Kidney (tissue), 14 donors: ENCODE measurements around the gene ZNF554. TPM values are rescaled to one million over a fixed set of nuclear protein-coding genes. Genes with fewer than 3 reads are reported as not detected.

Source experiments
- DNase-seq, 5 donors: peaks; one replicate each; pipeline ENCODE4 v3.0.0-alpha.2; 2013 to 2020
- FAIRE-seq: peaks from 2 replicates; lab custom pipeline; 2012; peaks lifted over from hg19 to GRCh38; lab: Jason Lieb, UNC
- H3K27ac ChIP-seq, 2 donors: one replicate each; pipeline ENCODE4 v1.7.0; 2013; ENCODE audit warnings: low read depth in 2 of 2, low read length in 2 of 2, inconsistent platforms in 1 of 2
- H3K27me3 ChIP-seq: one replicate; pipeline ENCODE4 v1.7.1; 2013; ENCODE audit warnings: low read length, inconsistent platforms; ENCODE audit not compliant: control insufficient read depth, insufficient read depth
- H3K36me3 ChIP-seq, 3 donors: one replicate each; pipeline versions ENCODE4 v1.7.0 to v1.7.1; 2013; ENCODE audit warnings: low read length in 3 of 3, control low read depth in 1 of 3, inconsistent platforms in 1 of 3; ENCODE audit not compliant: insufficient read depth in 3 of 3, control insufficient read depth in 2 of 3
- H3K4me1 ChIP-seq, 3 donors: one replicate each; pipeline versions ENCODE4 v1.7.0 to v1.7.1; 2013; ENCODE audit warnings: low read length in 3 of 3, inconsistent platforms in 1 of 3, low read depth in 1 of 3; ENCODE audit not compliant: control insufficient read depth in 2 of 3, insufficient read depth in 2 of 3
- H3K4me3 ChIP-seq, 3 donors: one replicate each; pipeline versions ENCODE4 v1.7.0 to v1.8.1; 2013; ENCODE audit warnings: low read length in 3 of 3, control low read depth in 1 of 3, inconsistent platforms in 1 of 3
- H3K9ac ChIP-seq, 3 donors: one replicate each; pipeline versions ENCODE4 v1.7.0 to v1.7.1; 2013; ENCODE audit warnings: low read length in 3 of 3, control low read depth in 1 of 3, inconsistent platforms in 1 of 3
- H3K9me3 ChIP-seq, 3 donors: one replicate each; pipeline versions ENCODE4 v1.7.0 to v1.7.1; 2013; ENCODE audit warnings: low read length in 3 of 3, control low read depth in 1 of 3, inconsistent platforms in 1 of 3; ENCODE audit not compliant: control insufficient read depth in 2 of 3, insufficient read depth in 1 of 3
- CTCF ChIP-seq: IDR thresholded peaks from 3 replicates; pipeline ENCODE4 v1.5.1; 2012; ENCODE audit warnings: mild to moderate bottlenecking, moderate library complexity, borderline replicate concordance; ENCODE audit not compliant: insufficient read depth; ENCODE audit errors: extremely low read depth
- intact Hi-C: fragments of 100-400 bp; cut with DNase I; formaldehyde crosslinking; loops from one replicate; pipeline ENCODE4 v1.11.1; 2022
- polyA plus RNA-seq: library from polyadenylated mRNA; stranded (reverse); fragments of 350-450 nt; fragmentation: Illumina TruSeq; extraction: RNeasy Lipid Tissue Mini Kit (QIAGEN cat#74804); gene quantifications from one replicate; pipeline ENCODE4 v1.2.3, GENCODE V29; 2014; ENCODE audit warnings: low read depth, low replicate concordance; ENCODE audit not compliant: insufficient read depth
- total RNA-seq: library from RNA; stranded (reverse); fragmentation: NEBNext Ultra II Directional; extraction: Animal tissue kit (Norgen Biotek cat#: 25700); gene quantifications from one replicate; pipeline ENCODE4 v1.2.1, GENCODE V29; 2021
- donor health status: control.
- donor health status: control.
- donor health status: control.
- donor health status: control.
- donor health status: control.
- donor health status: DM: yes; HTN: yes; CAD: no.
- donor health status: Normal renal cell carcinoma (clear cell type).

Gene ZNF554
- total and polyA plus RNA-seq, 2 donors from 2014 or later, result 3.6 to 6.9 TPM

GRCh38 chr19:2803486-2804155, 16.0 kb upstream of the ZNF554 start:
- intact Hi-C loops, result no loop called here
- no peak for TF ChIP-seq CTCF
- no peak for DNase-seq
- FAIRE-seq, result no peak
- peaks cover 2 to 3% (median 2%) of the 10 kb centered on the region in 3 donors for H3K36me3 ChIP-seq
- H3K27ac ChIP-seq, result no peak overlapping the region
- H3K9ac ChIP-seq, result no peak overlapping the region
- H3K4me1 ChIP-seq, result no peaks in the 10 kb centered on the region
- no peaks in the 10 kb centered on the region for H3K27me3 ChIP-seq
- H3K4me3 ChIP-seq, result no peak overlapping the region
- H3K9me3 ChIP-seq, result no peaks in the 10 kb centered on the region

GRCh38 chr19:2804156-2805004, 15.3 kb upstream of the ZNF554 start:
- Histone ChIP-seq H3K27me3 (no peaks in the 10 kb centered on the region), H3K9ac (no peak overlapping the region), H3K4me1 (no peaks in the 10 kb centered on the region), H3K9me3 (no peaks in the 10 kb centered on the region), H3K4me3 (no peak overlapping the region), H3K36me3 (peaks cover 2 to 5% (median 3%) of the 10 kb centered on the region in 3 donors), H3K27ac (no peak overlapping the region)
- no peak for TF ChIP-seq CTCF
- peak in 1 of 5 donors; percentile 66 for DNase-seq
- FAIRE-seq, result no peak
- intact Hi-C loops, result no loop called here

- FAIRE-seq (no peak), DNase-seq (peak in 1 of 5 donors; percentile 60)
- H3K9me3 ChIP-seq, result no peaks in the 10 kb centered on the region
- peaks cover 2 to 5% (median 3%) of the 10 kb centered on the region in 3 donors for H3K36me3 ChIP-seq
- H3K27ac ChIP-seq, result no peak overlapping the region
- no peak overlapping the region for H3K4me3 ChIP-seq
- H3K27me3 ChIP-seq, result no peaks in the 10 kb centered on the region
- no peak overlapping the region for H3K9ac ChIP-seq
- intact Hi-C loops, result no loop called here
- no peaks in the 10 kb centered on the region for H3K4me1 ChIP-seq
- TF ChIP-seq CTCF, result no peak
These were observed 14.3 kb upstream of the ZNF554 start for GRCh38 chr19:2805261-2805900.
